Stimulated activated CD4-positive, alpha-beta T cell treated with anti-CD3 and anti-CD28 coated beads, Interleukin-4, amount 100 ng/mL, for 1 hour (primary cell): ENCODE data around the gene PCDHGA10.
"Not testable (repeated sequence)": the region's sequence is repeated elsewhere in the genome, so short reads cannot be mapped to it uniquely, and the experiment has no call there.

Experiments
- DNase-seq: peaks from one replicate; pipeline ENCODE4 v3.0.0-alpha.2; 2020

PCDHGA10 gene

GRCh38 chr5:141427783-141428426, 15.1 kb downstream of the PCDHGA10 start:
- DNase-seq, result no peak

- DNase-seq, result peak; percentile 22
Measured at GRCh38 chr5:141430332-141431113, 17.7 kb downstream of the PCDHGA10 start, which contains the start of gene PCDHGA12. Gene PCDHGA12 (plus strand): TSS chr5:141430507. CDS start chr5:141430760, 253 bp downstream.

- DNase-seq, result no peak
Measured at GRCh38 chr5:141431286-141431685, 18.5 kb downstream of the PCDHGA10 start.

DNA sequence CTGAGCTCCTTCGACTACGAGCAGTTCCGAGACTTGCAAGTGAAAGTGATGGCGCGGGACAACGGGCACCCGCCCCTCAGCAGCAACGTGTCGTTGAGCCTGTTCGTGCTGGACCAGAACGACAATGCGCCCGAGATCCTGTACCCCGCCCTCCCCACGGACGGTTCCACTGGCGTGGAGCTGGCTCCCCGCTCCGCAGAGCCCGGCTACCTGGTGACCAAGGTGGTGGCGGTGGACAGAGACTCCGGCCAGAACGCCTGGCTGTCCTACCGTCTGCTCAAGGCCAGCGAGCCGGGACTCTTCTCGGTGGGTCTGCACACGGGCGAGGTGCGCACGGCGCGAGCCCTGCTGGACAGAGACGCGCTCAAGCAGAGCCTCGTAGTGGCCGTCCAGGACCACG, 19.5 kb downstream of the PCDHGA10 start:
- not testable (repeated sequence) for DNase-seq

DNA sequence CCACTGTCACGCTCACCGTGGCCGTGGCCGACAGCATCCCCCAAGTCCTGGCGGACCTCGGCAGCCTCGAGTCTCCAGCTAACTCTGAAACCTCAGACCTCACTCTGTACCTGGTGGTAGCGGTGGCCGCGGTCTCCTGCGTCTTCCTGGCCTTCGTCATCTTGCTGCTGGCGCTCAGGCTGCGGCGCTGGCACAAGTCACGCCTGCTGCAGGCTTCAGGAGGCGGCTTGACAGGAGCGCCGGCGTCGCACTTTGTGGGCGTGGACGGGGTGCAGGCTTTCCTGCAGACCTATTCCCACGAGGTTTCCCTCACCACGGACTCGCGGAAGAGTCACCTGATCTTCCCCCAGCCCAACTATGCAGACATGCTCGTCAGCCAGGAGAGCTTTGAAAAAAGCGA, 19.9 kb downstream of the PCDHGA10 start:
- DNase-seq, result not testable (repeated sequence)

DNA sequence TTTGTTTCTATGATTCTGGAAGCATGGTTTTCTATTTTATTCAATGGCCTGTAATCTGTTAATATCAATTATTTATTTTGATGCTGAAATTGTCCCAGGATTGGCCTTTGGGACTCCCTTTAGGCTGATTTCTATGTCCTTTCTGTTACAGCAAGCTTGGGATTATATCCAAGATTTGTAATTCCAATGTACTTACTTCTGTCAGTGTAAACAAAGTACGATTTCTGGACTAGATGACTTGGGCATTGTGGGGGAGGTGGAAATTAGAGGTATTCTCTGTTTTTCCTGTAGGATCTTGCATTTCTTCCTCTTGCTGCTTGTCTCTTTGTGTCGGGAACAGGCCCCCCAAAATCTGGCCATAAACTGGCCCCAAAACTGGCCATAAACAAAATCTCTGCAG, 21.2 kb downstream of the PCDHGA10 start:
- DNase-seq, result no peak

GRCh38 chr5:141437221-141437620, 24.4 kb downstream of the PCDHGA10 start:
- no peak for DNase-seq

DNA sequence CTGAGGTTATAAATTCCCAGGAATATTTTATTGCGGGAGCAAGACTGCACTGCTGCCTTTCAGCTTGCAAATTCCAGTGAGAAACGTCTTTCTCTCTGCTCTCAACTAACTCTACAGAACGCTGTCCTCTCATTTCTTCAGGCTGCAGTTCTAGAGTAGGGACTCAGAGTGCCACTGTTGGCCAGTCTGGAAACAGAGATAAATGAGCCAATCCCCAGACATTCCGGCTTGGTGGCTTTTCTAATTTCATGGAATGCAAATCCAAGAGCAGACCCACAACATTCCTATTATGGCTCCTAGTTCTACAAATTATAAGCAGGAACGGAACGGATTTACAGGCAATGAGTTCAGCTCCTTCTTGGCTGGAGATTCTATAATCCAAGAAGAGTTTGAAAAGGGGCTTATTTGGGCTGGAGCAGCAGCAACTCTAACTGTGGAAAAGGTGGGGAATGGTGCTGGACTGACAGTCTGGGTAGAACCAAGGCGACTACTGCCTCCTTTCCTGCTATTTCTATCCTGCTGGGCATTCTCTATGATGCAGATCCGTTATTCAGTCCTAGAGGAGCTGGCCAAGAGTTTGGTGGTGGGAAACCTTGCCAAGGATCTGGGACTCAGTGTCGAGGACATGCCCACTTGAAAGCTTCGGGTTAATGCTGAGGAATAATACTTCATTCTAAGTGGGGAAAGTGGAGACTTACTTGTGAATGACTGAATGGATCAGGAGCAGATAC, 26.8 kb downstream of the PCDHGA10 start:
- DNase-seq, result no peak

DNA sequence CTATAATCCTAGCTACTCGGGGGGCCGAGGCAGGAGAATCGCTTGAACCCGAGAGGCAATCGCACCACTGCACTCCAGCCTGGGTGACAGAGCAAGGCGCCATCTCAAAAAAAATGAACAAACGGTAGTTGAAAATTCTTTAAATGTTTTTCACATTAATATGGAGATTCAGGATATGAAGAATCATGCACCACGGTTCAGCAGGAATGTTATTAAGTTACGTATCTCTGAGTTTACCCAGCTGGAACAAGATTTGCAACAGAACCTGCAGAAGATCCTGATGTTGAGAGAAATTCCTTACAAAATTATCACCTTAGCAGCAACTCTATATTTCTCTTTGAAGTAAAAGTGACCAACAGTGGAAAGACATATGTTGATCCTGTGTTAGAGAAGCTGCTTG, 27.6 kb downstream of the PCDHGA10 start:
- no peak for DNase-seq

- DNase-seq, result no peak
Measured at GRCh38 chr5:141441571-141442170, 28.9 kb downstream of the PCDHGA10 start.

DNA sequence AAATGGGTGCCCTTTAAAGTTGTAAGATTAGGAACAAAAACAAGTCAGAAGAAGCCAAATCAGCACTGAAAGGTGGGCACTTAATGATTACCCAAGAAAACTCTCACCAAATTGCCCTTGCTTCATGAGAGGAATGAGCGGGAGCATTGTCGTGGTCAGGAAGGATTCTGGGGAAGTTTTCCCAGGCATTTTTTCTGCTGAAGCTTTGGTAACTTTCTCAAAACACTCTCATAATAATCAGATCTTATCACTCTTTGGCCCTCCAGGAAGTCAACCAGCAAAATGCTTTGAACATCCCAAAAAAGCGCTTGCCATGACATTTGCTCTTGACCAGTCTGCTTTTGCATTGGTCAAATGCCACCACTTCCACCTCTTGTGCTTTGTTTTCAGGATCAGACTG, 52.6 kb downstream of the PCDHGA10 start:
- no peak for DNase-seq
